Mammary epithelial cell (primary cell): Measurements from ENCODE around the gene SKIC2.
"Not testable (repeated sequence)": the region's sequence is repeated elsewhere in the genome, so short reads cannot be mapped to it uniquely, and the experiment has no call there.

Source experiments
- EZH2 ChIP-seq: IDR thresholded peaks from 2 replicates; pipeline ENCODE4 v1.6.1; 2012; ENCODE audit warnings: low read length, inconsistent platforms, borderline replicate concordance
- TF ChIP-seq, protein P1 (sequence below), 2 donors: IDR thresholded peaks in 1 of 2; conservative IDR thresholded peaks in 1 of 2; 2 replicates each; pipeline ENCODE4 v1.5.1; 2011 to 2012; ENCODE audit warnings: inconsistent platforms in 2 of 2, low read length in 2 of 2, mild to moderate bottlenecking in 2 of 2, control low read depth in 1 of 2, low read depth in 1 of 2; ENCODE audit not compliant: insufficient read depth in 1 of 2; ENCODE audit errors: extremely low read depth in 1 of 2

DNA sequence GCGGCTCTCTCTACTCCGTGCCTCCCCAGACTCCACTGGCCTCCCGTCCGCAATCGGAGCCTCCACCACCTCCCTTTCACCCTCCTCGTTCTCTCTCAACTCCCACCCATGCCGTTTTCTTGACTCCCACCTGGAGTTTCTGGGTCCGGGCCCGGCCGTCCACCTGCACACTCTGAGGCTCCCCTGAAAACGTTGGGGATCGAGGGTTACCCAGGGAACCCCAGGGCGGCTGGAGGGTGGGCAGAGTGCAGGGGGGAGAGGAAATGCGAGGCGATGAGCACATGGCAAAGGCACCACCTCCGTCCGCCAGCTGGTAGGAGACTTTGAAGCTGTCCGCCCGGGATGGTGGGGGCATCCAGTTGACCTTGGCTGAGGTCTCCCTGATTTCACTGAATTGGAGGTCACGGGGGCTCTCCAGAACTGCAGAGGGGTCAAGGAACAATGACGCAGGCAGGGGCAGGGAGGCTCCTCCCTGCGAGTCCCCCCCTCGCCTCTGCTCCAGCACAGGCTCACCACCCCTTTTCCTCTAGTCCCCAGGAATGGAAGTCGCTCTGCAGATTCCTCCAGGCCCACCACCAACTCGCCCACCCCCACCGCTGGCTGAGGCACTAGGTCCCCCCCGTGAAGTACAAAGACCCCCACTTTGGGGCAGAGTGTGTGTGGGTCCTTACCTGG is 52.0 kb downstream of the SKIC2 start:
- not testable (repeated sequence) for TF ChIP-seq EZH2
- TF ChIP-seq, protein P1, sequence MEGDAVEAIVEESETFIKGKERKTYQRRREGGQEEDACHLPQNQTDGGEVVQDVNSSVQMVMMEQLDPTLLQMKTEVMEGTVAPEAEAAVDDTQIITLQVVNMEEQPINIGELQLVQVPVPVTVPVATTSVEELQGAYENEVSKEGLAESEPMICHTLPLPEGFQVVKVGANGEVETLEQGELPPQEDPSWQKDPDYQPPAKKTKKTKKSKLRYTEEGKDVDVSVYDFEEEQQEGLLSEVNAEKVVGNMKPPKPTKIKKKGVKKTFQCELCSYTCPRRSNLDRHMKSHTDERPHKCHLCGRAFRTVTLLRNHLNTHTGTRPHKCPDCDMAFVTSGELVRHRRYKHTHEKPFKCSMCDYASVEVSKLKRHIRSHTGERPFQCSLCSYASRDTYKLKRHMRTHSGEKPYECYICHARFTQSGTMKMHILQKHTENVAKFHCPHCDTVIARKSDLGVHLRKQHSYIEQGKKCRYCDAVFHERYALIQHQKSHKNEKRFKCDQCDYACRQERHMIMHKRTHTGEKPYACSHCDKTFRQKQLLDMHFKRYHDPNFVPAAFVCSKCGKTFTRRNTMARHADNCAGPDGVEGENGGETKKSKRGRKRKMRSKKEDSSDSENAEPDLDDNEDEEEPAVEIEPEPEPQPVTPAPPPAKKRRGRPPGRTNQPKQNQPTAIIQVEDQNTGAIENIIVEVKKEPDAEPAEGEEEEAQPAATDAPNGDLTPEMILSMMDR (conservative IDR thresholded peaks at IDR 0.05 in 1 of 2, IDR thresholded peaks at IDR 0.05 in 1 of 2; ENCODE audit: extremely low read depth in 1 of 2, insufficient read depth in 1 of 2, low read depth in 1 of 2, low read length in 2 of 2), result not testable (repeated sequence)
